ENCODE data around the gene CTRB1. TPM values are rescaled to one million over a fixed set of nuclear protein-coding genes. Genes with fewer than 3 reads are reported as not detected.
"Not testable (repeated sequence)": the region's sequence is repeated elsewhere in the genome, so short reads cannot be mapped to it uniquely, and the experiment has no call there.

CTRB1 gene
- total and polyA plus RNA-seq, 5 experiments from 2014 or later = not detected

- H3K36me3 Mint-ChIP-seq = no peaks in the 10 kb centered on the region
- no peak within 1 kb of the TSS for H3K27ac Mint-ChIP-seq
- no peaks in the 10 kb centered on the region for H3K9me3 Mint-ChIP-seq
- no peak within 1 kb of the TSS for H3K4me3 Mint-ChIP-seq
- DNase-seq = no peak
- no peak for ATAC-seq
- POLR2A ChIA-PET = no interaction called here
- peaks cover 0 to 5% (median under 1%) of the 10 kb centered on the region in 4 donors for H3K4me1 Mint-ChIP-seq
- peaks cover 0 to 2% (median 0%) of the 10 kb centered on the region in 5 donors for H3K27me3 Mint-ChIP-seq
Observed at GRCh38 chr16:75206749-75207451, 11.9 kb upstream of the CTRB1 start, which contains the start of gene CTRB2. TSS of gene CTRB2 (minus strand) at chr16:75207161. CDS start at chr16:75207141, 20 bp downstream.

GRCh38 chr16:75207831-75208230 lies 11.0 kb upstream of the CTRB1 start:
- no peak for DNase-seq
- no peak for ATAC-seq
- POLR2A ChIA-PET = no interaction called here
- no peak overlapping the region for H3K27ac Mint-ChIP-seq
- no peaks in the 10 kb centered on the region for H3K27me3 Mint-ChIP-seq
- H3K4me1 Mint-ChIP-seq = no peaks in the 10 kb centered on the region
- H3K9me3 Mint-ChIP-seq = no peaks in the 10 kb centered on the region
- H3K4me3 Mint-ChIP-seq = no peak overlapping the region
- no peaks in the 10 kb centered on the region for H3K36me3 Mint-ChIP-seq

- no peak for ATAC-seq
- Mint-ChIP-seq H3K27me3 (no peaks in the 10 kb centered on the region), H3K9me3 (no peaks in the 10 kb centered on the region), H3K27ac (no peak overlapping the region), H3K4me3 (no peak overlapping the region), H3K4me1 (no peaks in the 10 kb centered on the region), H3K36me3 (no peaks in the 10 kb centered on the region)
- DNase-seq = no peak
- POLR2A ChIA-PET = no interaction called here
Observed at GRCh38 chr16:75208242-75208825, 10.5 kb upstream of the CTRB1 start.

GRCh38 chr16:75208861-75209505 lies 9.8 kb upstream of the CTRB1 start:
- Mint-ChIP-seq H3K36me3 (no peaks in the 10 kb centered on the region), H3K4me1 (no peaks in the 10 kb centered on the region), H3K27ac (no peak overlapping the region), H3K27me3 (no peaks in the 10 kb centered on the region), H3K9me3 (no peaks in the 10 kb centered on the region), H3K4me3 (no peak overlapping the region)
- DNase-seq (no peak), ATAC-seq (no peak)
- POLR2A ChIA-PET = no interaction called here

DNA sequence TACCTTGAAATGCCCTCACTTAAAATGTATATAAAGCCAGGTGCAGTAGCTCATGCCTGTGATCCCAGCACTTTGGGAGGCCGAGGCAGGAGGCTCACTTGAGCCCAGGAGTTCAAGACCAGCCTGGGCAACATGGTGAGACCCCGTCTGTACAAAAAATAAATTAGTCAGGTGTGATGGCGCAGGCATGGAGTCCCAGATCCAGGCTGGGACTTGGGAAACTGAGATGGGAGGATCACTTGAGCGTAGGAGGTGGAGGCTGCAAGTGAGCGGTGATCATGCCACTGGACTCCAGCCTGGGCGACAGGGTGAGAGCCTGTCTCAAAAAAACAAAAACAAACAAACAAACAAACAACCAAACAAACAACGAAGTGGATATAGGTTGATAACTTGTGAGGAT lies 9.3 kb upstream of the CTRB1 start:
- H3K36me3 Mint-ChIP-seq, ATAC-seq, H3K4me3 Mint-ChIP-seq, H3K9me3 Mint-ChIP-seq, H3K27me3 Mint-ChIP-seq, POLR2A ChIA-PET, H3K4me1 Mint-ChIP-seq, DNase-seq, H3K27ac Mint-ChIP-seq: not testable (repeated sequence)

GRCh38 chr16:75209944-75210343 lies 8.8 kb upstream of the CTRB1 start:
- Mint-ChIP-seq H3K4me1 (no peaks in the 10 kb centered on the region), H3K9me3 (no peaks in the 10 kb centered on the region), H3K27me3 (peaks cover 0 to 2% (median 0%) of the 10 kb centered on the region in 5 donors), H3K36me3 (no peaks in the 10 kb centered on the region), H3K4me3 (no peak overlapping the region), H3K27ac (no peak overlapping the region)
- POLR2A ChIA-PET = no interaction called here
- no peak for DNase-seq
- no peak for ATAC-seq

GRCh38 chr16:75211286-75211685 lies 7.5 kb upstream of the CTRB1 start:
- H3K27me3 Mint-ChIP-seq, H3K9me3 Mint-ChIP-seq, ATAC-seq, H3K4me1 Mint-ChIP-seq, H3K36me3 Mint-ChIP-seq, POLR2A ChIA-PET, H3K27ac Mint-ChIP-seq, H3K4me3 Mint-ChIP-seq, DNase-seq: not testable (repeated sequence)

DNA sequence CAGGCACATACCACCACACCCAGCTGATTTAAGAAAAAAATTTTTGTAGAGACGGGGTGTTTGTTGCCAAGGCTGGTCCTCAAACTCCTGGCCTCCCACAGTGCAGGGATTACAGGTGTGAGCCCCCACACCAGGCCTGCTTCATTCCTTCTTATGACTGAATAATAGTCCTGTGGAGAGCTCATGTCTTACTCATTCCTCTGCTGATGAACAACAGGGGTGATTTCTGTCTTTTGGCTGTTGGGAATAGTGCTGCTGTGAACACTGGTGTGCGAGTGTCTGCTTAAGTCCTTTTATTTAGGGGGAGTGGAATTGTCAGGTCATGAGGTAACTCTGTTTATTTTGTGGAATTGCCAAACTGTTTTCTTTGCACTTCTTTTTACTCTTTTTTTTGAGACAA lies 2.7 kb upstream of the CTRB1 start:
- Mint-ChIP-seq H3K27ac (peak overlapping the region in 1 of 10 donors; percentile 38), H3K9me3 (no peaks in the 10 kb centered on the region), H3K4me1 (peaks cover 5 to 10% (median 6%) of the 10 kb centered on the region in 4 donors), H3K4me3 (no peak overlapping the region), H3K36me3 (no peaks in the 10 kb centered on the region), H3K27me3 (peaks cover 0 to 2% (median 0%) of the 10 kb centered on the region in 5 donors)
- no peak for DNase-seq
- POLR2A ChIA-PET = interaction anchor here (0.7 kb wide), 1 partner anchor 26 kb away, joined by 3 read pairs; no protein-coding TSS in a partner anchor
- no peak for ATAC-seq

GRCh38 chr16:75216576-75216975 lies 2.2 kb upstream of the CTRB1 start:
- Mint-ChIP-seq H3K27me3 (peaks cover 0 to 2% (median 0%) of the 10 kb centered on the region in 5 donors), H3K27ac (peak overlapping the region in 1 of 10 donors; percentile 38), H3K4me1 (peaks cover 5 to 10% (median 6%) of the 10 kb centered on the region in 4 donors), H3K9me3 (no peaks in the 10 kb centered on the region), H3K4me3 (no peak overlapping the region), H3K36me3 (no peaks in the 10 kb centered on the region)
- POLR2A ChIA-PET = no interaction called here
- ATAC-seq (no peak), DNase-seq (no peak)

GRCh38 chr16:75217389-75217851 lies 1.4 kb upstream of the CTRB1 start:
- Mint-ChIP-seq H3K27ac (peak overlapping the region in 1 of 10 donors; percentile 35), H3K27me3 (peaks cover 0 to 2% (median 0%) of the 10 kb centered on the region in 5 donors), H3K9me3 (no peaks in the 10 kb centered on the region), H3K4me3 (no peak overlapping the region), H3K4me1 (peaks cover 5 to 10% (median 6%) of the 10 kb centered on the region in 4 donors), H3K36me3 (no peaks in the 10 kb centered on the region)
- ATAC-seq (no peak), DNase-seq (no peak)
- POLR2A ChIA-PET = no interaction called here

GRCh38 chr16:75219088-75219487 lies 300 bp downstream of the CTRB1 start:
- peaks cover 0 to under 1% (median 0%) of the 10 kb centered on the region in 5 donors for H3K27me3 Mint-ChIP-seq
- no peak for ATAC-seq
- peak overlapping the region in 7 of 10 donors; percentile 28 to 97 (median 69) for H3K27ac Mint-ChIP-seq
- H3K4me3 Mint-ChIP-seq = peak overlapping the region in 4 of 10 donors; percentile 4 to 82 (median 59)
- POLR2A ChIA-PET = interaction anchor here (0.7 kb wide), 1 partner anchor 91 kb away, joined by 3 read pairs; no protein-coding TSS in a partner anchor
- no peak for DNase-seq
- peaks cover 5 to 10% (median 6%) of the 10 kb centered on the region in 4 donors for H3K4me1 Mint-ChIP-seq
- H3K9me3 Mint-ChIP-seq = no peaks in the 10 kb centered on the region
- H3K36me3 Mint-ChIP-seq = no peaks in the 10 kb centered on the region

DNA sequence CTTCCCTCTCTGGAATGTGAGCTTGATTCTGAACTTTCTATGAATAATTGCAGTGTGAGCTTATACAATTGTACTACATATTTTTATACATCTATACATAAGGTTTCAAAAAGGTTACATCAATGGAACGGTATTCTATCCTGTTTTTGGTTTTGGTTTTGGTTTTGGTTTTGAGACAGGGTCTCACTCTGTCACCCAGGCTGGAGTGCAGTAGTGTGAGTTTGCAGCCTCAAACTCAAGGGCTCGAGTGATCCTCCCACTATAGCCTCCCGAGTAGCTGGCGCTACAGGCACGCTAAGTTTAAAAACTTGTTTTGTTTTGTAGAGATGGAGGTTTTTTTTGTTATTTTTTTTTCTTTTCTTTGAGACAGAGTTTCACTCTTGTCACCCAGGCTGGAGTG lies 1.1 kb downstream of the CTRB1 start:
- ATAC-seq = peak; percentile 81 to 88
- H3K4me1 Mint-ChIP-seq = peaks cover 5 to 10% (median 6%) of the 10 kb centered on the region in 4 donors

More for the DNA sequence above, 1.1 kb downstream of the CTRB1 start:
- Mint-ChIP-seq H3K27me3 (no peaks in the 10 kb centered on the region), H3K36me3 (no peaks in the 10 kb centered on the region), H3K9me3 (peaks cover 0 to 2% (median 0%) of the 10 kb centered on the region in 9 donors), H3K4me3 (peak overlapping the region; percentile 71 to 92 (median 84)), H3K27ac (peak overlapping the region; percentile 78 to 97 (median 92))
- POLR2A ChIA-PET = interaction anchor here (0.7 to 1.4 kb wide), 2 partner anchors 19 to 90 kb away, joined by 3 read pairs; no protein-coding TSS in a partner anchor
- DNase-seq = peak in 3 of 10 donors; percentile 30 to 50 (median 48)

Measured in naive thymus-derived CD8-positive, alpha-beta T cell (primary cell).